Smooth muscle cell (in vitro differentiated cells): Measurements from ENCODE around the gene REXO1. TPM values are rescaled to one million over a fixed set of nuclear protein-coding genes. Genes with fewer than 3 reads are reported as not detected.

Experiments
- DNase-seq: peaks from one replicate; lab custom pipeline; 2025; ENCODE audit not compliant: unreplicated experiment; lab: John Stamatoyannopoulos, UW
- H2AFZ ChIP-seq: fragments of 200-600 bp; sonication (generic); 2 replicates; pipeline ENCODE4 v1.6.0; 2016; ENCODE audit warnings: antibody characterized with exemption, low read depth, mild to moderate bottlenecking
- H3F3A ChIP-seq: fragments of 200-600 bp; sonication (generic); 2 replicates; pipeline ENCODE4 v1.6.0; 2017; ENCODE audit warnings: antibody characterized with exemption, low read depth
- H3K27ac ChIP-seq: fragments of 200-600 bp; sonication (generic); 2 replicates; pipeline ENCODE4 v1.5.1; 2016; ENCODE audit warnings: low read depth, mild to moderate bottlenecking
- H3K27me3 ChIP-seq: fragments of 200-600 bp; sonication (generic); 2 replicates; pipeline ENCODE4 v1.6.1; 2016; ENCODE audit warnings: low read depth, mild to moderate bottlenecking
- H3K36me3 ChIP-seq: fragments of 200-600 bp; sonication (generic); 2 replicates; pipeline ENCODE4 v1.5.1; 2016; ENCODE audit warnings: low read depth
- H3K4me1 ChIP-seq: fragments of 200-600 bp; sonication (generic); 2 replicates; pipeline ENCODE4 v1.5.1; 2016; ENCODE audit warnings: low read depth
- H3K4me2 ChIP-seq: fragments of 200-600 bp; sonication (generic); 2 replicates; pipeline ENCODE4 v1.6.0; 2016; ENCODE audit warnings: mild to moderate bottlenecking
- H3K4me3 ChIP-seq: fragments of 200-600 bp; sonication (generic); 2 replicates; pipeline ENCODE4 v1.5.1; 2016; ENCODE audit warnings: mild to moderate bottlenecking
- H3K79me2 ChIP-seq: fragments of 200-600 bp; sonication (generic); 2 replicates; pipeline ENCODE4 v1.6.0; 2016; ENCODE audit warnings: low read depth, mild to moderate bottlenecking
- H3K9ac ChIP-seq: fragments of 200-600 bp; sonication (generic); 2 replicates; pipeline ENCODE4 v1.6.0; 2016; ENCODE audit warnings: low read depth
- H3K9me3 ChIP-seq: fragments of 200-600 bp; sonication (generic); replicated peaks from 2 replicates; pipeline ENCODE4 v1.5.1; 2016; ENCODE audit warnings: low read depth
- H4K20me1 ChIP-seq: fragments of 200-600 bp; sonication (generic); 2 replicates; pipeline ENCODE4 v1.6.0; 2016; ENCODE audit warnings: low read depth
- WGBS: methylation state at CpG from one replicate; pipeline ENCODE4 v1.1.7; 2016; ENCODE audit warnings: low lambda C conversion rate; 5-methylcytosine and 5-hydroxymethylcytosine counted together
- polyA plus RNA-seq: library from polyadenylated mRNA; unstranded; fragments of >200 nt; fragmentation: Nextera tagmentation; extraction: Ambion mirVana; gene quantifications from 2 replicates; pipeline ENCODE4 v1.2.1, GENCODE V29; 2016
- total RNA-seq: library from RNA; depleted of rRNA; stranded (reverse); fragments of >200 nt; gene quantifications from 2 replicates; pipeline ENCODE4 v1.2.3, GENCODE V29; 2014
- TF ChIP-seq, protein P1 (sequence below): fragments of 200-600 bp; sonication (generic); IDR thresholded peaks from 2 replicates; pipeline ENCODE4 v1.5.1; 2017; ENCODE audit warnings: borderline replicate concordance, mild to moderate bottlenecking, antibody characterized with exemption; ENCODE audit not compliant: insufficient read depth, poor library complexity, severe bottlenecking

The REXO1 gene
- total and polyA plus RNA-seq, 2 experiments from 2014 or later = 10.6 to 11.6 TPM

- H4K20me1 ChIP-seq = no peaks in the 10 kb centered on the region
- TF ChIP-seq, protein P1, sequence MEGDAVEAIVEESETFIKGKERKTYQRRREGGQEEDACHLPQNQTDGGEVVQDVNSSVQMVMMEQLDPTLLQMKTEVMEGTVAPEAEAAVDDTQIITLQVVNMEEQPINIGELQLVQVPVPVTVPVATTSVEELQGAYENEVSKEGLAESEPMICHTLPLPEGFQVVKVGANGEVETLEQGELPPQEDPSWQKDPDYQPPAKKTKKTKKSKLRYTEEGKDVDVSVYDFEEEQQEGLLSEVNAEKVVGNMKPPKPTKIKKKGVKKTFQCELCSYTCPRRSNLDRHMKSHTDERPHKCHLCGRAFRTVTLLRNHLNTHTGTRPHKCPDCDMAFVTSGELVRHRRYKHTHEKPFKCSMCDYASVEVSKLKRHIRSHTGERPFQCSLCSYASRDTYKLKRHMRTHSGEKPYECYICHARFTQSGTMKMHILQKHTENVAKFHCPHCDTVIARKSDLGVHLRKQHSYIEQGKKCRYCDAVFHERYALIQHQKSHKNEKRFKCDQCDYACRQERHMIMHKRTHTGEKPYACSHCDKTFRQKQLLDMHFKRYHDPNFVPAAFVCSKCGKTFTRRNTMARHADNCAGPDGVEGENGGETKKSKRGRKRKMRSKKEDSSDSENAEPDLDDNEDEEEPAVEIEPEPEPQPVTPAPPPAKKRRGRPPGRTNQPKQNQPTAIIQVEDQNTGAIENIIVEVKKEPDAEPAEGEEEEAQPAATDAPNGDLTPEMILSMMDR = no peak
- H3K4me1 ChIP-seq = peaks cover 7% of the 10 kb centered on the region
- no peak for DNase-seq
- H3K27ac ChIP-seq = no peak overlapping the region
- no peak overlapping the region for H3K9ac ChIP-seq
- peak overlapping the region; percentile 85 for H3K4me2 ChIP-seq
- H3K9me3 ChIP-seq = no peaks in the 10 kb centered on the region
- no peaks in the 10 kb centered on the region for H3F3A ChIP-seq
- no peaks in the 10 kb centered on the region for H3K27me3 ChIP-seq
- no peaks in the 10 kb centered on the region for H3K36me3 ChIP-seq
- no peak overlapping the region for H2AFZ ChIP-seq
- H3K4me3 ChIP-seq = peak overlapping the region; percentile 67
- 73% methylated on average over 21 of the region's 21 CpGs for WGBS
- H3K79me2 ChIP-seq = no peaks in the 10 kb centered on the region
Measured at GRCh38 chr19:1813192-1814182, 34.8 kb downstream of the REXO1 start.

DNA sequence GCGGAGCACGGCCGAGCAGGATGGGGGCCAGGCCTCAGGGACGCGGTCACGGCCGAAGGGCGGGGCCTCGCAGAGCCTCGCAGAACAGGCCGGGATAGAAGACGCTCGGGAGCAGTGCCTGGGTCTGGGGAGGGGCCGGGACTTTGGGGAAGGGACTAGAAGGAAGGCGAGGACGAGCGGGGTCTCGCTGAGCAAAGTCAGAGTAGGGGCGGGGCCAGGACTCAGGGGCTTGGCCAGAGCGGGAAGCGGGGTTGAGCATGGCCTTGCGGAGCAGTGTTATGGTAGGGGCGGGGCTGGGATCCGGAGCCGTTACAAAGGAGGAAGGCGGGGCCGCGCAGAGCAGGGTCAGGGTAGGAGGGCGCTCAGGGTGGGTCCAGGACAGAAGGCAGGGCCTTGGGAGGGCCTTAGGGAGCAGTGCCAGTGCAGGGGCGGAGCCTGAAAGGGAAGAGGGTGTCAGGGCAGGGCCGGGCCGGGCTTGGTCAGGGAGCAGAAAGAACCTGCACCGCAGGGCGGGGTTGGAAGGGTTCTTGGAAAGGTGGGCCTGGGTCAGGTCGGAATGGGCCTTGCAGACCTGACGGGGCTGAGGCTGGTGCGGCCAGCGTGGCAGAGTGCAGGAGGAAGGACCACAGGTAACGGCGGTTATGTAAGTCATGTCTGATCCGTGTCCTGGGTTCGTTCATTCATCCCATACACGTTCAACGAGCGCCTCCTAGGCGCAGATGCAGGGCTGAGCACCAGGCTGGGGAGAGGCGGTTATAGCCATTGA lies 35.7 kb downstream of the REXO1 start:
- TF ChIP-seq, protein P1 = peak; percentile 36

GRCh38 chr19:1811942-1812425 lies 36.3 kb downstream of the REXO1 start, which contains the start of gene ATP8B3:
Gene ATP8B3, minus strand, starts transcription at chr19:1812276. Its CDS starts 540 bp downstream, at chr19:1811736.
- H3K4me2 ChIP-seq = peak within 1 kb of the TSS; percentile 85
- peak within 1 kb of the TSS; percentile 85 for H2AFZ ChIP-seq
- TF ChIP-seq, protein P1 = peak; percentile 16
- no peaks in the 10 kb centered on the region for H3K27me3 ChIP-seq
- peaks cover 7% of the 10 kb centered on the region for H3K4me1 ChIP-seq
- no peaks in the 10 kb centered on the region for H3F3A ChIP-seq
- no peaks in the 10 kb centered on the region for H3K79me2 ChIP-seq
- no peak within 1 kb of the TSS for H3K27ac ChIP-seq
- H4K20me1 ChIP-seq = no peaks in the 10 kb centered on the region
- DNase-seq = no peak
- no peak within 1 kb of the TSS for H3K9ac ChIP-seq
- H3K9me3 ChIP-seq = no peaks in the 10 kb centered on the region
- WGBS = 11% methylated on average over 21 of the region's 48 CpGs
- H3K4me3 ChIP-seq = peak within 1 kb of the TSS; percentile 67
- H3K36me3 ChIP-seq = no peaks in the 10 kb centered on the region

More for the DNA sequence above, 35.7 kb downstream of the REXO1 start:
- Histone ChIP-seq H3K27ac (no peak overlapping the region), H2AFZ (peak overlapping the region; percentile 85), H3F3A (no peaks in the 10 kb centered on the region), H3K79me2 (no peaks in the 10 kb centered on the region), H3K27me3 (no peaks in the 10 kb centered on the region), H3K4me2 (peak overlapping the region; percentile 85), H3K4me3 (peak overlapping the region; percentile 67), H3K9ac (no peak overlapping the region), H4K20me1 (no peaks in the 10 kb centered on the region), H3K4me1 (peaks cover 7% of the 10 kb centered on the region), H3K9me3 (no peaks in the 10 kb centered on the region), H3K36me3 (no peaks in the 10 kb centered on the region)
- DNase-seq = peak; percentile 97
- WGBS = under 1% methylated on average over 41 of the region's 47 CpGs
